Smooth muscle cell (in vitro differentiated cells): ENCODE measurements around the gene ZNF74. TPM values are rescaled to one million over a fixed set of nuclear protein-coding genes. Genes with fewer than 3 reads are reported as not detected.

Source experiments
- DNase-seq: peaks from one replicate; lab custom pipeline; 2025; ENCODE audit not compliant: unreplicated experiment; lab: John Stamatoyannopoulos, UW
- H2AFZ ChIP-seq: fragments of 200-600 bp; sonication (generic); 2 replicates; pipeline ENCODE4 v1.6.0; 2016; ENCODE audit warnings: antibody characterized with exemption, low read depth, mild to moderate bottlenecking
- H3F3A ChIP-seq: fragments of 200-600 bp; sonication (generic); 2 replicates; pipeline ENCODE4 v1.6.0; 2017; ENCODE audit warnings: antibody characterized with exemption, low read depth
- H3K27ac ChIP-seq: fragments of 200-600 bp; sonication (generic); 2 replicates; pipeline ENCODE4 v1.5.1; 2016; ENCODE audit warnings: low read depth, mild to moderate bottlenecking
- H3K27me3 ChIP-seq: fragments of 200-600 bp; sonication (generic); 2 replicates; pipeline ENCODE4 v1.6.1; 2016; ENCODE audit warnings: low read depth, mild to moderate bottlenecking
- H3K36me3 ChIP-seq: fragments of 200-600 bp; sonication (generic); 2 replicates; pipeline ENCODE4 v1.5.1; 2016; ENCODE audit warnings: low read depth
- H3K4me1 ChIP-seq: fragments of 200-600 bp; sonication (generic); 2 replicates; pipeline ENCODE4 v1.5.1; 2016; ENCODE audit warnings: low read depth
- H3K4me2 ChIP-seq: fragments of 200-600 bp; sonication (generic); 2 replicates; pipeline ENCODE4 v1.6.0; 2016; ENCODE audit warnings: mild to moderate bottlenecking
- H3K4me3 ChIP-seq: fragments of 200-600 bp; sonication (generic); 2 replicates; pipeline ENCODE4 v1.5.1; 2016; ENCODE audit warnings: mild to moderate bottlenecking
- H3K79me2 ChIP-seq: fragments of 200-600 bp; sonication (generic); 2 replicates; pipeline ENCODE4 v1.6.0; 2016; ENCODE audit warnings: low read depth, mild to moderate bottlenecking
- H3K9ac ChIP-seq: fragments of 200-600 bp; sonication (generic); 2 replicates; pipeline ENCODE4 v1.6.0; 2016; ENCODE audit warnings: low read depth
- H3K9me3 ChIP-seq: fragments of 200-600 bp; sonication (generic); replicated peaks from 2 replicates; pipeline ENCODE4 v1.5.1; 2016; ENCODE audit warnings: low read depth
- H4K20me1 ChIP-seq: fragments of 200-600 bp; sonication (generic); 2 replicates; pipeline ENCODE4 v1.6.0; 2016; ENCODE audit warnings: low read depth
- WGBS: methylation state at CpG from one replicate; pipeline ENCODE4 v1.1.7; 2016; ENCODE audit warnings: low lambda C conversion rate; 5-methylcytosine and 5-hydroxymethylcytosine counted together
- polyA plus RNA-seq: library from polyadenylated mRNA; unstranded; fragments of >200 nt; fragmentation: Nextera tagmentation; extraction: Ambion mirVana; gene quantifications from 2 replicates; pipeline ENCODE4 v1.2.1, GENCODE V29; 2016
- total RNA-seq: library from RNA; depleted of rRNA; stranded (reverse); fragments of >200 nt; gene quantifications from 2 replicates; pipeline ENCODE4 v1.2.3, GENCODE V29; 2014
- TF ChIP-seq, protein P1 (sequence below): fragments of 200-600 bp; sonication (generic); IDR thresholded peaks from 2 replicates; pipeline ENCODE4 v1.5.1; 2017; ENCODE audit warnings: borderline replicate concordance, mild to moderate bottlenecking, antibody characterized with exemption; ENCODE audit not compliant: insufficient read depth, poor library complexity, severe bottlenecking

ZNF74 gene
- total and polyA plus RNA-seq, 2 experiments from 2014 or later: 11.8 to 14.3 TPM

DNA sequence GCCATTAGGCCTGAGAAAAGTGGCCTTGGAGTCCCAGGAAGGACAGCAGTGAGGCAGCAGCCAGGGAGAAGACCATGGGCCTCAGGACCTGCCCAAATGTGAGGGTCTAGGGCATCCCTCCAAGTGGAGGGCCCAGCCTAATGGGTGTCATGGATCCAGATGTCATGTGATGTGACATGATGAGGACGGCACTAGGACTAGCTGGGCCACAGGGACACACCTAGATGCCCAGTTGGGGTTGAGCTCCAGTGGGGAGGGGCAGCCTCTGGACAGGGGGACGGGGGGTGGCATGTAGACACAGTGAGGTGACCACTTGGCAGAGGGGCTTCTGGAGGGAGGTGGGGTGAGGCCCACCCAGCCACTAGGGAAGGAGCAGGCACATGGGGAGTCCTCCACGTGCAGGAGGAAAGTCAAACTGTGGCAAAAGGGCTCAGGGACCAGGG is 38.3 kb downstream of the ZNF74 start:
- Histone ChIP-seq H3K79me2 (peaks cover 49% of the 10 kb centered on the region), H4K20me1 (peaks cover 90% of the 10 kb centered on the region), H3K27ac (no peak overlapping the region)

DNA sequence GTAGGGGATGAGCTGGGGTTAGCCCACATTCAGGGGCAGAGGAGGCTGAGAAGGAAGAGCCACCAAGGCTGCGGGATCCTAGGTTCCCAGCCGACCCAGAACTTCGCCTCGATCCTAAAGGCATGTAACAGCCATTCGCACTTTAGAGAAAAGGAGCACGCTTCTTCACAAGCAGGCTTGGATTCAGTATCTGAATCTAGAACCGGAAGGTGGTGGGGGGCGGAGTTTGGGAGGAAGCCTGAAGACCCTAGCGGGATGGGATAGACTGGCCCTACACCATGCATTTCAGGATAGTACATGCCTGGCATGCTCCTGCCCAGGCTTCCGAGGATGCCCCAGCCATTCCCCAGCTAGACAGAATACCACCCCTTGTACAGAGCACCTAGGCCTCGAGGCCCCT is 39.2 kb downstream of the ZNF74 start:
- H3F3A ChIP-seq: peaks cover 4% of the 10 kb centered on the region
- no peak overlapping the region for H3K4me2 ChIP-seq
- H3K27me3 ChIP-seq: no peaks in the 10 kb centered on the region
- no peak overlapping the region for H3K4me3 ChIP-seq
- DNase-seq: no peak
- no peak overlapping the region for H3K9ac ChIP-seq
- H3K36me3 ChIP-seq: no peaks in the 10 kb centered on the region
- H4K20me1 ChIP-seq: peaks cover 83% of the 10 kb centered on the region
- H3K27ac ChIP-seq: no peak overlapping the region
- H3K79me2 ChIP-seq: peaks cover 50% of the 10 kb centered on the region
- H3K4me1 ChIP-seq: peaks cover 11% of the 10 kb centered on the region
- H3K9me3 ChIP-seq: no peaks in the 10 kb centered on the region
- TF ChIP-seq, protein P1, sequence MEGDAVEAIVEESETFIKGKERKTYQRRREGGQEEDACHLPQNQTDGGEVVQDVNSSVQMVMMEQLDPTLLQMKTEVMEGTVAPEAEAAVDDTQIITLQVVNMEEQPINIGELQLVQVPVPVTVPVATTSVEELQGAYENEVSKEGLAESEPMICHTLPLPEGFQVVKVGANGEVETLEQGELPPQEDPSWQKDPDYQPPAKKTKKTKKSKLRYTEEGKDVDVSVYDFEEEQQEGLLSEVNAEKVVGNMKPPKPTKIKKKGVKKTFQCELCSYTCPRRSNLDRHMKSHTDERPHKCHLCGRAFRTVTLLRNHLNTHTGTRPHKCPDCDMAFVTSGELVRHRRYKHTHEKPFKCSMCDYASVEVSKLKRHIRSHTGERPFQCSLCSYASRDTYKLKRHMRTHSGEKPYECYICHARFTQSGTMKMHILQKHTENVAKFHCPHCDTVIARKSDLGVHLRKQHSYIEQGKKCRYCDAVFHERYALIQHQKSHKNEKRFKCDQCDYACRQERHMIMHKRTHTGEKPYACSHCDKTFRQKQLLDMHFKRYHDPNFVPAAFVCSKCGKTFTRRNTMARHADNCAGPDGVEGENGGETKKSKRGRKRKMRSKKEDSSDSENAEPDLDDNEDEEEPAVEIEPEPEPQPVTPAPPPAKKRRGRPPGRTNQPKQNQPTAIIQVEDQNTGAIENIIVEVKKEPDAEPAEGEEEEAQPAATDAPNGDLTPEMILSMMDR: no peak
- H2AFZ ChIP-seq: no peak overlapping the region
- WGBS: 93% methylated on average over 11 of the region's 11 CpGs

More for the DNA sequence above, 38.3 kb downstream of the ZNF74 start:
- Histone ChIP-seq H2AFZ (no peak overlapping the region), H3K36me3 (no peaks in the 10 kb centered on the region), H3F3A (peaks cover 4% of the 10 kb centered on the region), H3K4me3 (no peak overlapping the region), H3K4me2 (no peak overlapping the region), H3K27me3 (no peaks in the 10 kb centered on the region), H3K4me1 (peaks cover 8% of the 10 kb centered on the region), H3K9ac (no peak overlapping the region), H3K9me3 (no peaks in the 10 kb centered on the region)
- WGBS: 83% methylated on average over 3 of the region's 3 CpGs
- TF ChIP-seq, protein P1: no peak
- no peak for DNase-seq

GRCh38 chr22:20433686-20434241 is 39.8 kb downstream of the ZNF74 start:
- H3K27me3 ChIP-seq: no peaks in the 10 kb centered on the region
- H3K9me3 ChIP-seq: no peaks in the 10 kb centered on the region
- peaks cover 4% of the 10 kb centered on the region for H3F3A ChIP-seq
- H4K20me1 ChIP-seq: peaks cover 78% of the 10 kb centered on the region
- WGBS: 63% methylated on average over 4 of the region's 4 CpGs
- no peak overlapping the region for H3K27ac ChIP-seq
- H3K4me3 ChIP-seq: no peak overlapping the region
- H3K9ac ChIP-seq: no peak overlapping the region
- no peak overlapping the region for H2AFZ ChIP-seq
- no peaks in the 10 kb centered on the region for H3K36me3 ChIP-seq
- peaks cover 12% of the 10 kb centered on the region for H3K4me1 ChIP-seq
- DNase-seq: no peak
- TF ChIP-seq, protein P1: no peak
- peak overlapping the region; percentile 31 for H3K4me2 ChIP-seq
- peaks cover 50% of the 10 kb centered on the region for H3K79me2 ChIP-seq

DNA sequence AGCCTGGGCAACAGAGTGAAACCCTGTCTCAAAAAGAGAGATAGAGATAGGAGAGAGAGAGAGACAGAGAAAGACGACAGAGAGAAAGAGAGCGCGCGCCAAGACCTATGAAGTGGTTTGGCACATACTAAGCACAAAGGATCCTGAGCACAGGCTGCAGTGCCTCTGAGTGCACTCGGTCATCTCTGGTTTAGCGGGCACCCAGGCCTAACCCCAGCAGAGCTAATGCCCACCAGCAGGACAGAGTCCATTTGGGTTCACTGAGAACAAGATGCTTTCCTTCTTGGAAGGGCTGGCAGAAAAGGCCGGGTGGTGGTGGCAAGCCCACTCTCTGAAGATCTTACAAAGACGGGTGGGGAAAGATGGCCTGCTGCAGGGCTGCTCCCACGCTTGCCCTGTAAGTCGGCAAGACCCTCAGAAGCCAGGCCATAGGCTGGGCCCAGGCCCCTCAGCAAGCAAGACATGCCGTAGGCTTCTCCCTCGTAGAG is 40.4 kb downstream of the ZNF74 start:
- TF ChIP-seq, protein P1: no peak

More for the DNA sequence above, 40.4 kb downstream of the ZNF74 start:
- Histone ChIP-seq H3K79me2 (peaks cover 50% of the 10 kb centered on the region), H3K36me3 (no peaks in the 10 kb centered on the region), H3K4me1 (peaks cover 12% of the 10 kb centered on the region), H4K20me1 (peaks cover 72% of the 10 kb centered on the region), H3K4me2 (peak overlapping the region; percentile 31), H3K27ac (no peak overlapping the region), H3K4me3 (no peak overlapping the region), H3K9ac (no peak overlapping the region), H3K9me3 (no peaks in the 10 kb centered on the region), H3F3A (peaks cover 4% of the 10 kb centered on the region), H2AFZ (no peak overlapping the region), H3K27me3 (no peaks in the 10 kb centered on the region)
- DNase-seq: no peak
- 94% methylated on average over 12 of the region's 12 CpGs for WGBS
